ENCODE results near the gene SGTB. TPM values are rescaled to one million over a fixed set of nuclear protein-coding genes. Genes with fewer than 3 reads are reported as not detected.
"Not testable (repeated sequence)": the region's sequence is repeated elsewhere in the genome, so short reads cannot be mapped to it uniquely, and the experiment has no call there.

Gene SGTB
- total RNA-seq, 1 experiment from 2014 or later: 13.0 TPM

DNA sequence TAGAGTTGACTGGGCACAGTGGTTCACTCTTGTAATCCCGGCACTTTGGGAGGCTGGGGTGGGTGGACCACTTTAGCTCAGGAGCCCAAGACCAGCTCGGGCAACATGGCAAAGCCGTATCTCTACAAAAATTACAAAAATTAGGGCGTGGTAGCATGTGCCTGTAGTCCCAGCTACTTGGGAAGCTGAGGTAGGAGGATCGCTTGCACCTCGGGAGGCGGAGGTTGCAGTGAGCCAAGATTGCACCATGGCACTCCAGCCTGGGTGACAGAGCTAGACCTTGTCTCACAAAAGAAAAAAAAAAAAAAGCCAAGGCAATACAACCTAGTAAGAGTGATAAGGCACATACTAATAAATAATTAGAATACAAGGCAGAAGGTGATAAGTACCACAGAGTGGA, 15.9 kb upstream of the SGTB start:
- no peaks in the 10 kb centered on the region for H3K27me3 ChIP-seq (replicated peaks; ENCODE audit: control insufficient read depth, insufficient read depth, low read length)
- peaks cover 12% of the 10 kb centered on the region for H3K4me1 Mint-ChIP-seq (ENCODE audit: low read depth, unreplicated experiment)
- H3K9me3 Mint-ChIP-seq (ENCODE audit: unreplicated experiment): no peaks in the 10 kb centered on the region
- H3K27me3 Mint-ChIP-seq (ENCODE audit: insufficient read depth, unreplicated experiment): no peaks in the 10 kb centered on the region
- TF ChIP-seq, protein P1, sequence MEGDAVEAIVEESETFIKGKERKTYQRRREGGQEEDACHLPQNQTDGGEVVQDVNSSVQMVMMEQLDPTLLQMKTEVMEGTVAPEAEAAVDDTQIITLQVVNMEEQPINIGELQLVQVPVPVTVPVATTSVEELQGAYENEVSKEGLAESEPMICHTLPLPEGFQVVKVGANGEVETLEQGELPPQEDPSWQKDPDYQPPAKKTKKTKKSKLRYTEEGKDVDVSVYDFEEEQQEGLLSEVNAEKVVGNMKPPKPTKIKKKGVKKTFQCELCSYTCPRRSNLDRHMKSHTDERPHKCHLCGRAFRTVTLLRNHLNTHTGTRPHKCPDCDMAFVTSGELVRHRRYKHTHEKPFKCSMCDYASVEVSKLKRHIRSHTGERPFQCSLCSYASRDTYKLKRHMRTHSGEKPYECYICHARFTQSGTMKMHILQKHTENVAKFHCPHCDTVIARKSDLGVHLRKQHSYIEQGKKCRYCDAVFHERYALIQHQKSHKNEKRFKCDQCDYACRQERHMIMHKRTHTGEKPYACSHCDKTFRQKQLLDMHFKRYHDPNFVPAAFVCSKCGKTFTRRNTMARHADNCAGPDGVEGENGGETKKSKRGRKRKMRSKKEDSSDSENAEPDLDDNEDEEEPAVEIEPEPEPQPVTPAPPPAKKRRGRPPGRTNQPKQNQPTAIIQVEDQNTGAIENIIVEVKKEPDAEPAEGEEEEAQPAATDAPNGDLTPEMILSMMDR (IDR thresholded peaks at IDR 0.05; ENCODE audit: insufficient read depth in 1 of 2, low read depth in 1 of 2, low read length in 1 of 2, severe bottlenecking in 1 of 2, unreplicated experiment in 1 of 2): no peak
- no peak overlapping the region for H3K27ac Mint-ChIP-seq (ENCODE audit: unreplicated experiment)
- H3K4me3 Mint-ChIP-seq (ENCODE audit: unreplicated experiment): no peak overlapping the region
- H3K4me1 ChIP-seq: no peaks in the 10 kb centered on the region
- BruUV-seq (replicated peaks): no TSS peak
- no peak for DNase-seq
- H3K4me3 ChIP-seq (ENCODE audit: low read depth, low read length): no peak overlapping the region
- no peaks in the 10 kb centered on the region for H3K36me3 ChIP-seq (ENCODE audit: control insufficient read depth, insufficient read depth, low read length)
- intact Hi-C loops (cut with micrococcal nuclease; ENCODE audit: unreplicated experiment): no loop called here
- POLR2A ChIA-PET: interaction anchor here (0.6 kb wide), 1 partner anchor 16 kb away, joined by 6 read pairs; no protein-coding TSS in a partner anchor
- H3K9me3 ChIP-seq: no peaks in the 10 kb centered on the region
- H3K36me3 Mint-ChIP-seq (ENCODE audit: insufficient read depth, unreplicated experiment): no peaks in the 10 kb centered on the region
- CTCF ChIA-PET: interaction anchor here (0.6 kb wide), 1 partner anchor 35 kb away, joined by 3 read pairs; no protein-coding TSS in a partner anchor

DNA sequence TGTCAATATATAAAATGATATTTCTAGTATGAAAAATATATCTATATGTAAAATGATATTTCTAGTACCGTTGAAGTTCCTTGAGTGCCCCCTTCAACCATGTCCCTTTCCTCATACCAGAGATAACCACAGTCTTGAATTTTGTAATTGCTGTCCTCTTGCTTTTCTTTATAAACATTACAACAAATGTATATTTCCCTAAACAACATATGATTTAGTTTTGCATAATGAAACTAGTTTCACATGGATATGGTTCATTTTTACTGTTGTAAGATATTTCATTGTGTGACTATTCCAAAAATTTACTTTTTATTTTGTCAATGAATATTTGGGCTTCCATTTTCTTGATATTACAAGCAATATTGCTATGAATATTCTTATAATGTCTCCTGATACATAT, 14.1 kb upstream of the SGTB start:
- H3K36me3 Mint-ChIP-seq (ENCODE audit: insufficient read depth, unreplicated experiment): no peaks in the 10 kb centered on the region
- no TSS peak for BruUV-seq (replicated peaks)

DNA sequence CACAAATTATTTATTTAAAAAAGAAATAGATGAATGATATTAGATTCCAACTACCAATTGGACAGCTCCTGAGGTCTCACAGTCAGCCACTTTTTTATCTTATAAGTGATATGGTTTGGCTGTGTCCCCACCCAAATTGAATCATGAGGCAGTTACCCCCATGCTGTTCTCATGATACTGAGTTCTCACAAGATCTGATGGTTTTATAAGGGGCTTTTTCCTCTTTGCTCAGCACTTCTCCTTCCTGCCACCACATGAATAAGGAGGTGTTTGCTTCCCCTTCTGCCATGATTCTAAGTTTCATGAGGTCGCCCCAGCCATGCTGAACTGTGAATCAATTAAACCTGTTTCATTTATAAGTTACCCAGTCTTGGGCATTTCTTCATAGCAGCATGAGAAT, 13.0 kb upstream of the SGTB start:
- no peaks in the 10 kb centered on the region for H3K9me3 Mint-ChIP-seq (ENCODE audit: unreplicated experiment)

More for the DNA sequence above, 14.1 kb upstream of the SGTB start:
- H3K36me3 ChIP-seq (ENCODE audit: control insufficient read depth, insufficient read depth, low read length): no peaks in the 10 kb centered on the region
- no peaks in the 10 kb centered on the region for H3K27me3 ChIP-seq (replicated peaks; ENCODE audit: control insufficient read depth, insufficient read depth, low read length)
- CTCF ChIA-PET: no interaction called here
- H3K27me3 Mint-ChIP-seq (ENCODE audit: insufficient read depth, unreplicated experiment): no peaks in the 10 kb centered on the region
- intact Hi-C loops (cut with micrococcal nuclease; ENCODE audit: unreplicated experiment): no loop called here
- peaks cover 7% of the 10 kb centered on the region for H3K4me1 Mint-ChIP-seq (ENCODE audit: low read depth, unreplicated experiment)
- POLR2A ChIA-PET: no interaction called here
- H3K27ac Mint-ChIP-seq (ENCODE audit: unreplicated experiment): no peak overlapping the region
- DNase-seq: no peak
- no peak overlapping the region for H3K4me3 Mint-ChIP-seq (ENCODE audit: unreplicated experiment)
- TF ChIP-seq, protein P1 (IDR thresholded peaks at IDR 0.05; ENCODE audit: insufficient read depth in 1 of 2, low read depth in 1 of 2, low read length in 1 of 2, severe bottlenecking in 1 of 2, unreplicated experiment in 1 of 2): no peak
- H3K4me3 ChIP-seq (ENCODE audit: low read depth, low read length): no peak overlapping the region
- H3K4me1 ChIP-seq: no peaks in the 10 kb centered on the region
- H3K9me3 ChIP-seq: no peaks in the 10 kb centered on the region
- H3K9me3 Mint-ChIP-seq (ENCODE audit: unreplicated experiment): no peaks in the 10 kb centered on the region

GRCh38 chr5:65734196-65734775, 12.4 kb upstream of the SGTB start:
- H3K9me3 Mint-ChIP-seq (ENCODE audit: unreplicated experiment); H3K27me3 ChIP-seq (replicated peaks; ENCODE audit: control insufficient read depth, insufficient read depth, low read length); intact Hi-C loops (cut with micrococcal nuclease; ENCODE audit: unreplicated experiment); H3K4me3 Mint-ChIP-seq (ENCODE audit: unreplicated experiment); DNase-seq; H3K9me3 ChIP-seq; BruUV-seq (replicated peaks); H3K4me1 Mint-ChIP-seq (ENCODE audit: low read depth, unreplicated experiment); POLR2A ChIA-PET; H3K4me3 ChIP-seq (ENCODE audit: low read depth, low read length); H3K27ac Mint-ChIP-seq (ENCODE audit: unreplicated experiment); H3K27me3 Mint-ChIP-seq (ENCODE audit: insufficient read depth, unreplicated experiment); CTCF ChIA-PET; H3K4me1 ChIP-seq; H3K36me3 Mint-ChIP-seq (ENCODE audit: insufficient read depth, unreplicated experiment); H3K36me3 ChIP-seq (ENCODE audit: control insufficient read depth, insufficient read depth, low read length): not testable (repeated sequence)

More for the DNA sequence above, 13.0 kb upstream of the SGTB start:
- Histone ChIP-seq H3K36me3 (ENCODE audit: control insufficient read depth, insufficient read depth, low read length) (no peaks in the 10 kb centered on the region), H3K9me3 (no peaks in the 10 kb centered on the region), H3K27me3 (replicated peaks; ENCODE audit: control insufficient read depth, insufficient read depth, low read length) (no peaks in the 10 kb centered on the region), H3K4me3 (ENCODE audit: low read depth, low read length) (no peak overlapping the region), H3K4me1 (no peaks in the 10 kb centered on the region)
- POLR2A ChIA-PET: no interaction called here
- intact Hi-C loops (cut with micrococcal nuclease; ENCODE audit: unreplicated experiment): no loop called here
- CTCF ChIA-PET: no interaction called here
- Mint-ChIP-seq H3K4me3 (ENCODE audit: unreplicated experiment) (no peak overlapping the region), H3K4me1 (ENCODE audit: low read depth, unreplicated experiment) (peaks cover 7% of the 10 kb centered on the region), H3K36me3 (ENCODE audit: insufficient read depth, unreplicated experiment) (no peaks in the 10 kb centered on the region), H3K27ac (ENCODE audit: unreplicated experiment) (no peak overlapping the region), H3K27me3 (ENCODE audit: insufficient read depth, unreplicated experiment) (no peaks in the 10 kb centered on the region)
- TF ChIP-seq, protein P1 (IDR thresholded peaks at IDR 0.05; ENCODE audit: insufficient read depth in 1 of 2, low read depth in 1 of 2, low read length in 1 of 2, severe bottlenecking in 1 of 2, unreplicated experiment in 1 of 2): no peak
- BruUV-seq (replicated peaks): no TSS peak
- no peak for DNase-seq

DNA sequence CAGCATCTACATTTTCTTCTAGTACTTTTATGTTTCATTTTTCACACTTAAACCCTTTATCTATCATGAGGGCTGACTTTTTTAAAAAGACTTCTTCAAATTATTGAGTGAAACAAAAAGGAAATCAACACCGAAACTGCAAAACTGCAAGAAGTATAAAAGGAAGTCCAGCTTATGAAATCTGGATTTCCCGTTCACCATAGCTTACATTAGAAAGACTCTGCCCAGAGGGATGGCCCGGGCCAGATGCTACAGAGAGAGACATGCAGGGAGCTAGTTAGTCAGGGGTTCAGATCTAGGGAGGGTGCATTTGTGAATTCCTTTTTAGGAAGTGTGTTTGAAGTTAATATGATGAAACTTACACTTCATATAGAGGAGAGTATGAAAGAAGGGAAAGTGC, 10.1 kb upstream of the SGTB start:
- H3K27me3 Mint-ChIP-seq (ENCODE audit: insufficient read depth, unreplicated experiment); BruUV-seq (replicated peaks); H3K4me3 Mint-ChIP-seq (ENCODE audit: unreplicated experiment); CTCF ChIA-PET; H3K9me3 ChIP-seq; H3K4me3 ChIP-seq (ENCODE audit: low read depth, low read length); H3K9me3 Mint-ChIP-seq (ENCODE audit: unreplicated experiment); H3K27ac Mint-ChIP-seq (ENCODE audit: unreplicated experiment); H3K36me3 Mint-ChIP-seq (ENCODE audit: insufficient read depth, unreplicated experiment); H3K27me3 ChIP-seq (replicated peaks; ENCODE audit: control insufficient read depth, insufficient read depth, low read length); H3K36me3 ChIP-seq (ENCODE audit: control insufficient read depth, insufficient read depth, low read length); intact Hi-C loops (cut with micrococcal nuclease; ENCODE audit: unreplicated experiment); H3K4me1 ChIP-seq; DNase-seq; H3K4me1 Mint-ChIP-seq (ENCODE audit: low read depth, unreplicated experiment): not testable (repeated sequence)
- POLR2A ChIA-PET: interaction anchor here (0.6 kb wide), 1 partner anchor 412 kb away, joined by 5 read pairs; no protein-coding TSS in a partner anchor
